Renal pelvis (tissue), 4 donors: Measurements from ENCODE around the gene KNOP1. TPM values are rescaled to one million over a fixed set of nuclear protein-coding genes. Genes with fewer than 3 reads are reported as not detected.
"Not testable (repeated sequence)": the region's sequence is repeated elsewhere in the genome, so short reads cannot be mapped to it uniquely, and the experiment has no call there.

Experiments
- DNase-seq: peaks from one replicate; pipeline ENCODE4 v3.0.0-alpha.2; 2013
- polyA plus RNA-seq, 3 donors: library from polyadenylated mRNA; unstranded; fragments of 120-200 nt; gene quantifications; one replicate each; pipeline ENCODE4 v1.2.1, GENCODE V29; 2013; ENCODE audit not compliant: insufficient read length in 3 of 3

KNOP1 gene
- polyA plus RNA-seq, 3 donors, result 42.8 to 54.2 (median 49.4) TPM

DNA sequence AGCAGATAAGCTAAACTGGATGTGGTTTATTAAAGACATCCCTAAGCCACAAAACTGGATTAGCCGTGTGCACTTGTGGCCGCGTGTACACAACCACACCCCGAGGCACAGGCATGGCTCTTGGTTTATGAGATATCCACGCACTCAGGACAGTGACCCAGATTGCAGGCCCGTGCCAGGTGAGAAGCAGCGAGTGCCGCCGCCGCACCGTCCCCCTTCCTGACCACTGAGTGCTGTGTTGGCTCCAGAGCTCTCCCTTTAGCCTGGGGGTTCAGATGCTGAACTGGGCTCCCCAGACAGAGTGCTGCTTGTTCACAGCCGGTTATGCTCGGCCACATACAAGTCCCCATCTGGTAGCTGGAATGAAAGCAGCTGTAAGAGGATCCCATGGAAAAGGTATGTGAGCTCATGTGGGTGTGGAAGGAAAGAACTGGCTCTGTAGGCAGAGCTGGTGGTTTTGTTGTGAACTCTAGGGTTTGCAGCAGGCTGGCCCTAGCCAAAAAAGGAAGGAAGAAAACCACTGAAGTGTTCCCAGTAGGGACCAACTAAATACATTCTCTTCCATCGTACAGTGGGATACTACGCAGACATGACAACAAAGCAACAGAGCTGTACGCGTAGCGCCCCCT is 29.5 kb downstream of the KNOP1 start:
- no peak for DNase-seq

DNA sequence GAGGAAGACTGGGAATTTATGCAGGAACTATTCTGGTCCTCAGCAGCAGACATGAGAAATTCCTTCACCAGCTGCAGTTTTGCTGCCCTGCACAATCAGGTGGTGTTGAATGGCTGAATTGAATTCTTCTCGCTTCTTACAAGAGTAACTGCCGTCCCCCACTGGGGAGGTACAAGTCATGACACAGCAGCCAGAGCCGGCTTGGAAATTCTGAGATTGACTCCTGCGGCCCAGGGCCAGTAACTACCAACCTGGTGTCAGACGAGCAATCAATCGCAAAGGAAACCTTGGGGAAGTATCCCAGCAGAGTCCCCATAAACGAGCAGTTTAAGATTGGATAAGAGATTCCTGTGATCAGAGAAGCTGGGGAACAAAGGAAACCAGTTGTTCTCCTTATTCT is 30.7 kb downstream of the KNOP1 start:
- no peak for DNase-seq

DNA sequence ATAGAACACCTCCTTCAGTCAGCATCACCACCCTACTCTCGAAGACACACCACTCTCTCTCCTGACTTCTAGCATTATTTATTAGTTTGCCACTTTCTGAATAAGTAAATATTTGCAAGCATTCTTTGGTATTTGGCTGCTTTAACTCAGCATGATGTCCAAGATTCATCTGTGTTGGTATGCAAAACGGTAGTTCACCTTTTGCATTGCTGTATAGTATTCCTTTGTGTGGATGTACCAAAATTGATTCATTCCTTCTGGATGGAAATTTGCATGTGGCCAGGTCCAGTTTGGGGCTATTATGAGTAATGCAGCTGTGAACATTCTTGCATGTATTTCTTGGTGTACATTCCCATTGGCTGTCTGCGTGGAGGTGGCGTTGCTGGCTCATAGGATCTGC is 32.9 kb downstream of the KNOP1 start:
- no peak for DNase-seq

DNA sequence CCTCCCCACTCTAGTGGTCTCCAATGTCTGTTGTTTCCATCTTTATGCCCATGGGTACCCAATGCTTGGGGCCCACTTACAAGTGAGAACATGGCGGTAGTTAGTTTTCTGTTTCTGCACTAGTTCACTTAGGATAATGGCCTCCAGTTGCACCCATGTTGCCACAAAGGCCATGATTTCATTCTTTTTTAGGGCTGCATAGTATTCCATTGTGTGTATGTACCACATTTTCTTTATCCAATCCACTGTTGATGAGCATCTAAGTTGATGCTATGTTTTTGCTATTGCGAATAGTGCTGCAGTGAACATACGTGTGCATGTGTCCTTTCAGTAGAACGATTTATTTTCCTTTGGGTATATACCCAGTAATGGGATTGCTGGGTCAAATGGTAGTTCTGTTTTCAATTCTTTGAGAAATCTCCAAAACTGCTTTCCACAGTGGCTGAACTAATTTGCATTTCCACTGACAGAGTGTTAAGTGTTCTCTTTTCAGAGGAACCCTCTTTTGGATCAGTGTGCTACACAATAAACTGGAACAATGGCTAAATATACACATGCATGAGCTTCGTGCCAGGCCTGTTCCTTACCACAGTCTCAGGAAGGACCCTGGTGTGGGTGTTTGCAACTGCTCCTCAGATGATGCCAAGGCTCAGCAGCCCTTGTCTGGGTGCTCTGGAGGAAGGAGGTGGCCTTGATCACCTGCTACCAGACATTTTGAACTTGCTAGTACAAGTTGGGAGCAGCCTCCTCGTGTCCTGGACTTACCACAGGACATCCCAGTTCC is 34.4 kb downstream of the KNOP1 start:
- no peak for DNase-seq

- no peak for DNase-seq
These were observed 36.4 kb downstream of the KNOP1 start for GRCh38 chr16:19681637-19682036.

DNA sequence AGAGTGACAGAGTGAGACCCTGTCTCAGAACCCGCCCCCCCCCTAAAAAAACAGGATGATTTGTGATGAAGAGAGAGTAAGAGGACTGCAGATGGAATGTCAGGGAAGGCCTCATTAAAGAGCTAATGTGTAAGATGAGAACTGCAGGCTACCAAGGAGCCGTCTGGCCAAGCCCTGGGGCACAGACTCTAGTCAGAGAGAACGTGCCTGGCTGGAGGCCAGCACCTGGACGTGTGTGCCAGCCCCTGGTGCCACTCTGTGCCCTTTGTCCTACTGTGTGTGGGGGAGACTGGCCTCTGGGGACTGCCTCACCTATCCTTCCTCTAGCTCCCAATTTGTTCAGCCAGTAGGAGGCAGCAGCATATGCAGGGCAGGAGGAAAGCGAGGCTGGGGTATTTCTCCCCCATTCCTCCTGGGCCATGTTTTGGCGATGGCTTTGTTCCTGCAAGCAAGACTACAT is 37.1 kb downstream of the KNOP1 start:
- DNase-seq, result peak; percentile 48

GRCh38 chr16:19679281-19679680 is 38.7 kb downstream of the KNOP1 start:
- not testable (repeated sequence) for DNase-seq

DNA sequence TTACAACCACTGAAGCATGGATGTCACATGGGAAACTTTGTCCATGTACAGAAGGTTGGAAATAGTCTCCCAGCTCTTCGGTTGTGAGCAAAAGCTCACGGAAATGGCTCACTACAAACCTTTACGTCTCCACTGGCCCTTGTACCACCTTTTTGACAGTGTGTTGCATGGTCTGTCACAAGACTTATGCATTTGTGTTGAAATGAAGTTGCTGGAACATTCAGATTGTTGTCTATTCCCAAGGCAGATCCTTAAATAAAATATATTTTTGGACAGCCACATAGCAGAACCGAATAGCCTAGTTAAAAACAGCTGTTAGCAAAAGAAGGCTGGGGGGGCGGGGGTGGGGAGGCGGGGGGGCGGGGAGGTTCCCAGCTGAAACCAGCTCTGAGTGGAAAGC is 39.2 kb downstream of the KNOP1 start:
- no peak for DNase-seq

GRCh38 chr16:19677402-19677801 is 40.6 kb downstream of the KNOP1 start:
- DNase-seq, result no peak

GRCh38 chr16:19674485-19674884 is 43.5 kb downstream of the KNOP1 start:
- DNase-seq, result no peak

GRCh38 chr16:19672378-19672777 is 45.6 kb downstream of the KNOP1 start:
- no peak for DNase-seq

DNA sequence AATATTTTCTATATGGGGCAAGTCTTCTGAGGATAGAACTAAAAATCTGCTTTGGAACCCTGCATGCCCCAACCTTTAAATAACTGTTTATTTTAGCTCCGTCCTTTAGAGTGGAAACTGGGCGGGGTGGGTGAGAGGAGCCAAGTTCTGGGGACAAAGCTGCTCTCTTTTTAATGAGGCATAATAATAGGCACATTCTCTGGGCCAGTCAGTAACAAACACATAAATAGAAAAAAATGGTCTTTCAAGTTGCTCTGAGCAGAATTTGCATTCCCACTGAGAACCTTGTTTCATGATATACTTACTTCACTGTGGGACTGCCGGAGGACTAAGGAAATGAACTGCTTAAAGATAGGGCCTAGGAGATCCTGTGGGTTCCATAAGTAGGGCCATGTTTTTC is 51.5 kb downstream of the KNOP1 start:
- DNase-seq, result no peak

DNA sequence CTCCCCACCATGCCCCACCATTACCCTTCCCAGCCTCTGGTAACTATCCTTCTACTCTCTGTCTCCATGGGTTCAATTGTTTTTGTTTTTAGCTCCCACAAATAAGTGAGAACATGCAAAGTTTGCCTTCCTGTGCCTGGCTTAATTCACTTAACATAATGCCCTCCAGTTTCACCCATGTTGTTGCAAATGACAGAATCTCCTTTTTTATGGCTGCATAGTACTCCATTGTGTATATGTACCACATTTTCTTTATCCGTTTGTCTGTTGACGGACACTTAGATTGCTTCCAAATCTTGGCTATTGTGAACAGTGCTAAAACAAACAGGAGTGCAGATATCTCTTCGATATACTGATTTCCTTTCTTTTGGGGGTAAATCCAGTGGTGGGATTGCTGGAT is 52.7 kb downstream of the KNOP1 start:
- not testable (repeated sequence) for DNase-seq

- DNase-seq, result no peak
These were observed 53.9 kb downstream of the KNOP1 start for GRCh38 chr16:19664166-19664565.

DNA sequence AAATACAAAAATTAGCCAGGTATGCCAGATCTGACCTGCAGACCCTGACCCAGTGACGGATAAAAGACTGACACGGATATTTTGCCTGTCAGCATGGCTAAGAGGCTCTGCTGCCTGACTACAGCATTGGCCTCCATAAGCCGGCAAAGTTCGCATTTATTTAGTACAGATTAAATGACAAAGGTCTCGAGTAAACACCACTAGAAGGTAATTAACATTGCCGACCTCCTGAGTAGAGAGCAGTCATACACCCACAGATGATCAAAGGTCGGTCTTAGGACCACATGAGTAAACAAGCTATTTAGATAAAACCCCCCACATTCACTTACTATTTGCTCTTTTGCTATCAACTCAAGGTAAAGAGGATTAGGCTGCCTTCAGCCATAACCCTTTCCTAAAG is 55.7 kb downstream of the KNOP1 start:
- no peak for DNase-seq

DNA sequence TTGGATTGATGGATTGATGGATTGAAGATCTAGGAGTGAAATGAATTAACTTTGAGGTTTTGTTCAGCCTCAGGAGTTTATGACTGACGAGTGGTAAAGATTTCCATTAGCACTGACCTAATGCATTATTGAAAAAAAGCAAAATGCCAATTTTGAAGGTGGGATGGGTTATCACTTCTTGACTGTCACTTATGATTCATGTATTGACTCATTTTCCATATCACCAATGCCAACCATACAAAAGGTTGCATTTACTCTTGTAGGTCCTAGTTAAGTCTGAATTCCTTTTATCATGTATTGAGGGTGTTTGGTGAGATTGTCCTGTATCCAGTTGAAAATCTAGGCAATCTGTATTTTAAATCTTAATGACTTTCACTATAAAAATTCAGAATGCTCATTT is 57.6 kb downstream of the KNOP1 start:
- DNase-seq, result no peak

- no peak for DNase-seq
These were observed 58.5 kb downstream of the KNOP1 start for GRCh38 chr16:19659554-19659953.

- no peak for DNase-seq
These were observed 60.2 kb downstream of the KNOP1 start for GRCh38 chr16:19657831-19658230.

DNA sequence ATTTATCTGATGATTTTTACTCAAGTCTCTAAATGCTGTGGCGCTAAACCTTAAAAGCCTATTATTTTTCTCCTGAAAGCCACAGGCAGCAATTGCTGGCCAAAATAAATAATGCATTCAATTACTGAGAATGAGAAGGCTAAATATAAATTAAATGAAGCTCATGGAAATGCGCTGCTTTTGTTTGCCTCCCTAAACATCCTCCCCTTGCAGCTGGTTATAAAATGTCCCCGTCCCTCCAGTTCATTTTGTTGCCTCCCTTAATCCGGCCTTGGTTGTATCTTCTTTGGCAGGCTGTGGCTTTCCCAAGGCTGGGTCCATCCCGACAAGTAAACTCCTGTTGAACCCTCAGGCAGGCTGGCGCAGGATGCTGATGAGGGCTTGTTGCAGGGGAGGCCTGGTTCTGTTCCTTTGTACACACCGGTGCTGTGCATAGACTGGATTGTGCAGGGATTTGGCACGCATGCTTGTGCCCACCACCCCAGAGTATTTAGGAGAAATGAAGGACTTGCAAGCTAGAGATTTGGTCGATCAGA is 62.7 kb downstream of the KNOP1 start:
- no peak for DNase-seq

GRCh38 chr16:19654147-19654546 is 63.9 kb downstream of the KNOP1 start:
- DNase-seq, result no peak
